ENCODE measurements around the gene UBE2F.

GRCh38 chr2:237978058-237978712, 11.4 kb downstream of the UBE2F start:
- TF ChIP-seq CTCF (IDR thresholded peaks at IDR 0.05), result no peak
- TF ChIP-seq POLR2A (IDR thresholded peaks at IDR 0.05), result no peak

All from breast epithelium (tissue), 3 donors.